Measurements from ENCODE around the gene MFAP4.

DNA sequence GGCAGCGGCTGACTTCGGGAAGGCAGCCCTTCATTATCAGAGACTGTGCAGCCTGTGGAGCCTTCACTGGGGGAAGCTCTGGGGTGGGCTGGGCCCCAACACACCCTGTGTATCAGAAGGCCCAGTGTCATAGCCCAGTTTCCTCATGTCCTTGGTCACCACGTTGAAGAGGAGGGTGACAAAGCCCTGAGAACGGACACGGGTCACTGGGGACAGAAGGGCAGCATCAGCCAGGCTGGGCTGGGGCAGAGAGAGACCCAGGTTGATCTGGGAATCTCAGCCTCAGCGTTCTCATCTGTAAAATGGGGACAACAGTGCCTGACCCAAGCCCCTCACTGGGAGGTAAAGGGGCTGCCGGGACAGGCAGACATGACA lies 43.7 kb downstream of the MFAP4 start:
- TF ChIP-seq, protein P1, sequence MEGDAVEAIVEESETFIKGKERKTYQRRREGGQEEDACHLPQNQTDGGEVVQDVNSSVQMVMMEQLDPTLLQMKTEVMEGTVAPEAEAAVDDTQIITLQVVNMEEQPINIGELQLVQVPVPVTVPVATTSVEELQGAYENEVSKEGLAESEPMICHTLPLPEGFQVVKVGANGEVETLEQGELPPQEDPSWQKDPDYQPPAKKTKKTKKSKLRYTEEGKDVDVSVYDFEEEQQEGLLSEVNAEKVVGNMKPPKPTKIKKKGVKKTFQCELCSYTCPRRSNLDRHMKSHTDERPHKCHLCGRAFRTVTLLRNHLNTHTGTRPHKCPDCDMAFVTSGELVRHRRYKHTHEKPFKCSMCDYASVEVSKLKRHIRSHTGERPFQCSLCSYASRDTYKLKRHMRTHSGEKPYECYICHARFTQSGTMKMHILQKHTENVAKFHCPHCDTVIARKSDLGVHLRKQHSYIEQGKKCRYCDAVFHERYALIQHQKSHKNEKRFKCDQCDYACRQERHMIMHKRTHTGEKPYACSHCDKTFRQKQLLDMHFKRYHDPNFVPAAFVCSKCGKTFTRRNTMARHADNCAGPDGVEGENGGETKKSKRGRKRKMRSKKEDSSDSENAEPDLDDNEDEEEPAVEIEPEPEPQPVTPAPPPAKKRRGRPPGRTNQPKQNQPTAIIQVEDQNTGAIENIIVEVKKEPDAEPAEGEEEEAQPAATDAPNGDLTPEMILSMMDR (IDR thresholded peaks at IDR 0.05; ENCODE audit: low read depth, low read length): no peak
- TF ChIP-seq EZH2phosphoT487 (IDR thresholded peaks at IDR 0.05; ENCODE audit: low read depth): no peak
